HG03342 (cell line): ENCODE results near the gene TMC7.

Experiments used
- ATAC-seq: cut with Tn5 transposase; IDR thresholded peaks from one replicate; pipeline ENCODE4 v1.9.1; 2021; ENCODE audit warnings: mild to moderate bottlenecking, moderate library complexity; ENCODE audit not compliant: unreplicated experiment

The TMC7 gene

GRCh38 chr16:19086322-19087199 lies 102.8 kb downstream of the TMC7 start:
- peak; percentile 86 for ATAC-seq

- ATAC-seq = no peak
These were observed 104.7 kb downstream of the TMC7 start for GRCh38 chr16:19088341-19088916.

DNA sequence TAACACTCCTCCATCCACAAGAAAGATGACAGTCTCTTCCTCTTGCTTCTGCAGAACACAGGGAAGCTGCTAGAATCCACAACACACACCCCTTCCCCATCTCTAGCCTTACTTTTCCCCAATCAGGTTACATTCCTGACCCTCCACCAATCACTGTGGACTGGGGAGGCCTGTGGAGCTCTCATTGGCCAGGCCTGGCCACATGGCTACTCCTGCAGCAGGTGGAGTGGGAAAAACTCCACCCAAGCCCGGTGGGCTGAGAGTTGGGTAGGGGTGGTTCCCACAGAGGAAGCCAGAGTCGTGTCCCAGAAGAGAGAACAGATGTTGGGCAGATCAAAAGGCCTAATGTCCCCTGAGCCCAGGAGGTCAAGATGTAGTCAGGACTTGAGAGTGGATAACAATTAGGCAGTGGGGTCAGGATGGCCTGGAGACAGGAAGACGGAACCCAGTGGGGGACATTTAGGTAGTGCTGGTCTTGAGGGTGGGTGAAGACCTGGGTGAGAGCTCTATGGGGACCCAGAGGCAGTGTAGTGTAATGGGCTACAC lies 105.7 kb downstream of the TMC7 start:
- ATAC-seq = no peak

DNA sequence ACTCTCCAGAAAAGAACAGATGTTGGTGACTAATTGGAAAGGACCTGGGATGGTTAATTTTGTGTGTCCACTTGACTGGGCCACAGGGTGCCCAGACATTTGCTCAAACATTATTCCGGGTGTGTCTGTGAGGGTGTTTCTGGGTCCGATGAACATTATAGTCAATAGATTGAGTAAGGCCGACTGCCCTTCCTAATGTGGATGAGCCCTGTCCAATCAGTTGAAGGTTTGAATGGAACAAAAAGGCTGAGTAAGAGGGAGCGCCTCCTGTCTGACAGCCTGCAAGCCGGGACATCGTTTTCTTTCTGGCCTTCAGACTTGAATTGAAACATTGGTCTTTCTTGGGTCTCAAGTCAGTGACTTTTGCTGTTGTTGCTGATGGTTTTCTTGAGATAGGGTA lies 107.2 kb downstream of the TMC7 start:
- ATAC-seq = no peak

DNA sequence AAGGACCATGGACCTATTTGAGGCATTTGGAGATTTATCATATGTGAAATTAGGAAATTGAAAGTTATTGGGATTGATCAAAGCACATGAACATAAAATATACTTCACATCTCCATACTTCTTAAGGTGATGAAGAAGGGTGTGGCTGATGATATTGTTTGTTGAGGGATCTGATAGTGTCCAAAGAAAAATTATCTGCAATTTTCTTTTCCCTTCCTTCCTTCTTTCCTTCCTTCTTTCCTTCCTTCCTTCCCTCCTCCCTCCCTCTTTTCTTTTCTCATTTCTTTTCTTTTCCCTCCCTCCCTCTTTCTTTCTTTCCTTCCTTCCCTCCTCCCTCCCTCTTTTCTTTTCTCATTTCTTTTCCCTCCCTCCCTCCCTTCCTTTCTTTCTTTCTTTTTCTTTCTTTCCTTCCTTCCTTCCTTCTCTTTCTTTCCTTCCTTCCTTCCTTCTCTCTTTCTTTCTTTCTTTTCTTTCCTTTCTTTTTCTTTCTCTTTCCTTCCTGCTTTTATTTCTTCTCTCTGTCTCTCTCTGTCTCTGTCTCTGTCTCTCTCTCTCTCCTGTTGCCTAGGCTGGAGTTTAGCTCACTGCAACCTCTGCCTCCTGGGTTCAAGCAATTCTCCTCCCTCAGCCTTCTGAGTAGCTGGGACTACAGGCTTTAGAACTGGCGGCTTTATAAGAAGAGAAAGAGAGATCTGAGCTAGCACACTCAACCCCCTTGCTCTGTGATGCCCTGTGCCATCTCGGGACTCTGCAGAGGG lies 109.1 kb downstream of the TMC7 start:
- no peak for ATAC-seq

- no peak for ATAC-seq
These were observed 110.2 kb downstream of the TMC7 start for GRCh38 chr16:19093631-19094541.

- ATAC-seq = peak; percentile 51
These were observed 111.0 kb downstream of the TMC7 start for GRCh38 chr16:19094542-19095365.

DNA sequence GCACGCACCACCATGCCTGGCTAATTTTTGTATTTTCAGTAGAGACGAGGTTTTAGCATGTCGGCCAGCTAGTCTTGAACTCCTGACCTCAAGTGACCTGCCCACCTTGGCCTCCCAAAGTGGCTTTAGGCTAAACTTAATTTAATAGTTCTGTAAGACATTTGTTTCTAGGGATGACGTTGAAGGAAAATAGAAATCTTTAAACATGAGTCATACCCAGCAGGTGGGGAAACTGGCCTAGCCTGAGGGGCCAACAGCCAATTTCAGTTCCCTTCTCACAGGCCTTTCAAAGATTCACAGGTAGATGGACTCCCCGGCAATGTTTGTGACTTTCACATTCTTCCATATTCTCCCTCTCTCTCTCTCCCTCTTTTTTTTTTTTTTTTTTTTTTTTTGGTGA lies 111.9 kb downstream of the TMC7 start:
- no peak for ATAC-seq

DNA sequence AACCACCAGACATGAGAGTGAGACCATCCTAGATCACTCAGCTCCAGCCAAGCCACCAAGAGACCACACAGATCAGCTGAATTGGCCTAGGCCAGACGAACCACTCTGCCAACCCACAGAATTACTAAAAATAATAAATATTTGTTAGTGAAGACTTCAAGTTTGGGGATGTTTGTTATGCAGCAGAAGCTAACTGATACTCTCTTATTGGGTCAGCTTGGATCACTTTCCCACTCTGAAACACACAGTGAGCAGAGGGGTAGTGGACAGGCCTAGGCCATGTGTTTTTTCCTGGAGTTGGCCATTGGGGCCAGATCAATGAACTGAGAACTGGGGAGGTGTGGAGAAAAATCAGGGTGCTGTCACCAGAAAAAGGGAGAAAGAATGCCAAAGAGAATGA lies 114.4 kb downstream of the TMC7 start:
- no peak for ATAC-seq

GRCh38 chr16:19102187-19102872 lies 118.6 kb downstream of the TMC7 start:
- no peak for ATAC-seq

- no peak for ATAC-seq
These were observed 120.9 kb downstream of the TMC7 start for GRCh38 chr16:19104607-19105006.

GRCh38 chr16:19105131-19105530 lies 121.4 kb downstream of the TMC7 start:
- no peak for ATAC-seq

DNA sequence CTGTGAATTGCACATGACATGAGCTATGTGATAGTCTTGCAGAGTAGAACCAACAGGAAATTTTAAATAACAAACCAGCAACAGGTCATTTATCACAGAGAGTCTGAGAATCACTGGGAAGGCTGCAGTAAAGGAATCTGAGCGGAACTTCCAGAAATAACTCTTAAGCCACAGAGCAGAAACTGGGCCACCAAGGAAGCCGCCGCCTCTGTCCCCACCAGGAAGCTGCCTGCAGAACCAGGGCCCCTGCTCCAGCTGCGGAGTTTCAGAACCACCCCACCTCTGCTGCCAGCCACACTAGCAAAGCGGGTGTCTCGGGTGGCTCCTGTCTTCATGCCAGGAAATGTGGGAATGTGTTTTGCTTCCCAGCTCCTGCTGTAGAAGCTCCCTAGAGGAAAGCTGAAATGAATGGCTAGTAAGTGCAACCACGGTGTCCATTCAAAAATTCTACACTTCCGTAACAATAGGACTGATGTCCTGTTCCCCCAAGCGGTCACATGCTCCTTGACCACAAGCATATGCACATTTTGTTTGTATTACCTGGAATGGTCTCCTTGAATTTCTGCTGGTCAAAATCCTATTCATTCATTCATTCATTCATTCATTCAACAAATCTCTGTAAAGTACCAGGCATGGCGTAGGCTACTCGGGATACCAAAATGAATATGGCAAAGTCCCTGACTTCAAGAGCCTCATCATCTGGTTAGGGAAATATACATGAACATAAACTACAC lies 122.3 kb downstream of the TMC7 start:
- ATAC-seq = no peak

DNA sequence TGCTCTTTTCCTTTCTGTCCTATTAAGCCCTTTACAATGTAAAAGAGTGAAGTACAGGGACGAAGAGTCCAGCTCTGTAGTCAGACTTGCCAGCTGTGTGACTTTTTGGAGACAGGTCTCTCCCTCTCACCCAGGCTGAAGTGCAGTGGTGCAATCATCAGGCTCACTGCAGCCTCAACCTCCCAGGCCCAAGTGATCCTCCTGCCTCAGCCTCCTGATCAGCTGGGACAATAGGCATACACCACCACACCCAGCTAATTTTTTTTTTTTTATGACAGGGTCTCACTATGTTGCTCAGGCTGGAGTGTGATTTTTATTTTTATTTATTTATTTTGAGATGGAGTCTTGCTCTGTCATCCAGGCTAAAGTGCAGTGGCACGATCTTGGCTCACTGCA lies 122.9 kb downstream of the TMC7 start:
- no peak for ATAC-seq

DNA sequence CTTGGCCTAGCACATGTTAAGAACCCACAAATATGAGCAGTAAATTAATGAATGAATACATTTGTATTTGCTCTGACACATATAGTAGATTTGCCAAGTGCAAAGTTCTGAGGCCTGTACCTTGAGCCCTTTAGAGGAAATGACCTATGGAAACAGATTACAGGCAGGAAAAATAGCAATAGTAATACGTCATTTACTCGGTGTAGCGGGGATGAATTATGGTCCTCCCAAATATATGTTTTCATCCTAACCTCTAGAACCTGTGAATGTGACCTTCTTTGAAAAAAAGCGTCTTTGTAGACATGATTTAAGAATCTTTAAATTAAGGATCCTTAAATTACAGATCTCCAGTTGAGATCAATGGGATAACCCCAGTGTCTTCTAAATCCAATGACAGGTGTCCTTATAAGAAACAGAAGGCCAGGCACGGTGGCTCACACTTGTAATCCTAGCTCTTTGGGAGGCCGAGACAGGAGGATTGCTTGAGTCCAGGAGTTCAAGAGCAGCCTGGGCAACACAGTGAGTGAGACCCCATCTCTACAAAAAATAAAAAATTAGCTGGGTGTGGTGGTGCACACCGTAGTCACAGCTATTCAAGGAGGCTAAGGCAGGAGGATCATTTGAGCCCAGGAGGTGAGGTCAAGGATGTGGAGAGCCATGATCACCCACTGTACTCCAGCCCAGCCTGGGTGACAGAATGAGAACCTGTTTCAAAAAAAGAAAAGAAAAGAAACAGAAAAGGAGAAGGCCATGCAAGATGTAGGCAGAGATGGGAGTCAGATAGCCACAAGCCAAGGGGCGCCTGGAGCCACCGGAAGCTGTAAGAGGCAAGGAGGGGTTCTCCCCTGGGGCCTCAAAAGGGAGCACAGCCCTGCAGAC lies 124.9 kb downstream of the TMC7 start:
- ATAC-seq = no peak

GRCh38 chr16:19109288-19109664 lies 125.5 kb downstream of the TMC7 start:
- no peak for ATAC-seq

- ATAC-seq = no peak
These were observed 127.0 kb downstream of the TMC7 start for GRCh38 chr16:19110537-19111360.
